Measurements from ENCODE around the gene AFAP1L2. TPM values are rescaled to one million over a fixed set of nuclear protein-coding genes. Genes with fewer than 3 reads are reported as not detected.

The AFAP1L2 gene
- total and polyA plus RNA-seq, 9 of the 15 experiments (the other 6 are each of a cell fraction or from before 2014, with no cell fraction given) = 0.07 TPM; not detected in 8

DNA sequence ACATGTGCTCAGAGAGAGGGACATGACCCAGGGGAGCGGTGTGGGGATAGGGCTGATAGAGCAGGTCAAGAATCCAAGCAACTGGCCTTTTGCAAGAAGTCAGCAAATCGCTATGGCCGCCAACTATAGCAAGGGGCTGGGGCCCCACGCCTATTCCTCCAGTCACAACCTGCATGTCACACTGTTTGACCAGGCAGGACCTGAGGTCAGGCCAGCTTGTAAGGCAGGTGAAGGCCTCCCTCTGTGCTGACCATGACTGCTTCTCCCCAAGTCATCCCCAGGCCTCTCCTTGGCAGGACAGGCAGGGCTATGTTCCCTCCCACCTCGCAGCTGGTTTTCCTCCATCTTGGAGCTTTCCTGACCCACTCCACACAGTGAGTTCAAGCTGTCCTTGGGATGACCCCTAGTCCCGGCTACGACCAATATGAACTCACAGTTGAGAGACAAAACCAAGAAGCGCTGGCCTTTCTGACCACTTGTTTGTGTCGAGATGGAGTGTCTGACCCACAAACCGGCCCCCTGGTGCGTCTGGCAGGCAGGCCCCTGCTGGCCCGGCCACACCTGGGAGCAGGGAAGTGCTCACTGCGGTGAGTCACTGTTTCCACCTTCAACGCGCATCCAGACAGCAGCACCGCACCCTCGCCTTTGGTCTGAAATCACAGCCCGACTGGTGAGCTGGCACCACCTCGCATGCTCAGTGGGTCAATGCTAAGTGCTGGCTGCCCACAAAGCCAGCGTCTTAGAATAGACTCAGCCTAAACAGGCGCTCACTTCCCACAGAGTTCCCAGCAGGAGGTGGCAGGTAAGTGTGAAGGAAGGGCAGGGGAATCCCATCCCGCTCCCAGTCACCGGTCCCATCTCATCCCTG, 83.8 kb downstream of the AFAP1L2 start:
- ATAC-seq = no peak
- intact Hi-C loops (cut with micrococcal nuclease) (no loop called here), in situ Hi-C loops (cut with MboI) (no loop called here)
- no peak overlapping the region for H3K4me3 ChIP-seq
- H3K36me3 ChIP-seq (ENCODE audit: control insufficient read depth, insufficient read depth, low read length) = no peaks in the 10 kb centered on the region
- no peaks in the 10 kb centered on the region for H3K9me3 ChIP-seq (replicated peaks; ENCODE audit: control insufficient read depth, insufficient read depth, low read depth, low read length)
- no peaks in the 10 kb centered on the region for H3K9me1 ChIP-seq (ENCODE audit: control insufficient read depth, insufficient read depth, low read length)
- ChIA-PET CTCF (ENCODE audit: low intra/inter-chr PET ratio) (no interaction called here), POLR2A (no interaction called here)
- WGBS (ENCODE audit: insufficient coverage, low coverage, missing lambda C conversion rate) = 8% methylated on average over 14 of the region's 23 CpGs
- peaks cover 0 to 24% of the 10 kb centered on the region in 2 experiments; a peak in 2 of 5 replicates for H3K27me3 ChIP-seq (ENCODE audit: control insufficient read depth in 2 of 2, insufficient read depth in 2 of 2, low read length in 2 of 2)
- H3K79me2 ChIP-seq (ENCODE audit: control insufficient read depth, insufficient read depth, low read length) = no peaks in the 10 kb centered on the region
- no peaks in the 10 kb centered on the region; a peak in 1 of 5 replicates for H3K4me1 ChIP-seq (replicated peaks in 1 of 2; ENCODE audit: control insufficient read depth in 2 of 2, insufficient read depth in 2 of 2, low read length in 2 of 2)
- no peak overlapping the region for H3K4me2 ChIP-seq (ENCODE audit: insufficient read depth, low read length)
- TF ChIP-seq ZC3H11A (IDR thresholded peaks at IDR 0.05; ENCODE audit: low read depth, low read length) (no peak), RREB1 (CRISPR knock-in tag; IDR thresholded peaks at IDR 0.05) (no peak), ZZZ3 (IDR thresholded peaks at IDR 0.05) (no peak), TCF15 (CRISPR knock-in tag; IDR thresholded peaks at IDR 0.05) (no peak), NFE2L1 (tag; IDR thresholded peaks at IDR 0.05; ENCODE audit: borderline replicate concordance, low read depth) (no peak)
- no peak for DNase-seq (ENCODE audit: extremely low read depth in 1 of 4, low spot score in 3 of 4)
- no peak for FAIRE-seq
- H3K9ac ChIP-seq (ENCODE audit: insufficient read depth in 1 of 2, low read depth in 2 of 2, low read length in 2 of 2) = no peak overlapping the region
- H3K27ac ChIP-seq (ENCODE audit: extremely low read depth, low read depth, low read length) = no peak overlapping the region
- H2AFZ ChIP-seq (ENCODE audit: low read depth, low read length) = no peak overlapping the region
- no TSS peak for BruUV-seq (replicated peaks)
- H4K20me1 ChIP-seq (replicated peaks; ENCODE audit: control insufficient read depth, insufficient read depth, low read length) = no peaks in the 10 kb centered on the region

All from K562 (cell line).